Epithelial cell of proximal tubule (primary cell): ENCODE results near the gene GAB2. TPM values are rescaled to one million over a fixed set of nuclear protein-coding genes. Genes with fewer than 3 reads are reported as not detected.

Experiments used
- DNase-seq: peaks from one replicate; pipeline ENCODE4 v3.0.0-alpha.2; 2011; ENCODE audit warnings: low read depth
- H3K4me3 ChIP-seq: 2 replicates; pipeline ENCODE4 v1.5.1; 2011; ENCODE audit warnings: low read depth, mild to moderate bottlenecking, low read length
- CTCF ChIP-seq: conservative IDR thresholded peaks from 2 replicates; pipeline ENCODE4 v1.5.1; 2012; ENCODE audit warnings: low read depth, mild to moderate bottlenecking, low read length
- total RNA-seq: library from RNA; depleted of rRNA; stranded (reverse); fragments of >200 nt; gene quantifications from 2 replicates; pipeline ENCODE4 v1.2.3, GENCODE V29; 2015

The GAB2 gene
- total RNA-seq, 1 donor from 2014 or later, result 15.0 TPM

DNA sequence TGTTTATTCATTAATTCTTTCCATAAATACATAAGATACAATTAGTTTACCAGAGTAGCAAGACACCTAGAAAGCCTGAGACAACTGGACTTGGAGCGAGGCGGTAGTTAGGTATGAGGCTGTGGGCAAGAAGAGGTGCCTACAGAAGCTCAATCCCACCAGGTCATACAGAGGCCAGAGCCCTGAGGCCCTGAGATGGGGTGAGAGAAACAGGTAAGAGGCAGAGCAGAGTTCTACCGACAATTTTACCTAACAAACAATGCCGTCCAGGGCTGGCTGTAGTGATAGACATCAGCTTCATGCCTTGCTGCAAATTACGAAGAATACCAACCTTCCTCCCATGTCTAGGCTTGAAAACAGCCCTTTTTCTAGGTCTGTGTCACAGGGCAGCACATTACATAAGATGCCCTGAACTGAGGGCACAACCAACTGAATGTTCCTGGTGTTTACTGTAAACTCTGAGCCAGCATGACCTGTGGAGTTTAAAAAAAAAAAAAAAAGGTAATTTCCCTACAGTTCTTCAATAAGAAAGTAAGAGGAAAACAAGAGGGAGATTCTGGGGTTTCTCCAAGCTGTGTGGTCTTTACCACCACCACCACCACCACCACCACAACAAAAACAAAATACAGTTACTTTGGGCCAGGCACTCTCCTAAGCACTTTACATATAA is 105.8 kb downstream of the GAB2 start:
- H3K4me3 ChIP-seq, result no peak overlapping the region
- DNase-seq, result no peak
- no peak for TF ChIP-seq CTCF

GRCh38 chr11:78310500-78310909 is 107.1 kb downstream of the GAB2 start:
- no peak for TF ChIP-seq CTCF
- no peak for DNase-seq
- no peak overlapping the region for H3K4me3 ChIP-seq

DNA sequence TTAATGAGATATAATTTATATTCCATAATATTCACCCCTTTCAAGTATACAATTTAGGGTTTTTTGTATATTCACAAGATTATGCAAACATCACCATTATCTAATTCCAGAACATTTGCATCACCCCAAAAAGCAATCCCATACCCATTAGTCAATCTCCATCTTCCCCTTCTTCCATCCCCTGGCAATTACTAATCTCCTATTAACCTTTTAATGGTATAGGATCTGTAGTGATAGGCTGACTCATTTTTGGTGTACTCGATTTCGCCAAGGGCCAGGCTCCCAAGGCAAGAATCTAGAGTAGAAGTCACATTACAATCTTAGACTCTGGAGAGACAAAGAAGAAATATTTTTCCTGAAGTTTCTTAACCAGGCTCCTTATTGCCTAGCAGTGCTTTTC is 113.4 kb downstream of the GAB2 start:
- no peak overlapping the region for H3K4me3 ChIP-seq
- no peak for DNase-seq
- TF ChIP-seq CTCF, result no peak

DNA sequence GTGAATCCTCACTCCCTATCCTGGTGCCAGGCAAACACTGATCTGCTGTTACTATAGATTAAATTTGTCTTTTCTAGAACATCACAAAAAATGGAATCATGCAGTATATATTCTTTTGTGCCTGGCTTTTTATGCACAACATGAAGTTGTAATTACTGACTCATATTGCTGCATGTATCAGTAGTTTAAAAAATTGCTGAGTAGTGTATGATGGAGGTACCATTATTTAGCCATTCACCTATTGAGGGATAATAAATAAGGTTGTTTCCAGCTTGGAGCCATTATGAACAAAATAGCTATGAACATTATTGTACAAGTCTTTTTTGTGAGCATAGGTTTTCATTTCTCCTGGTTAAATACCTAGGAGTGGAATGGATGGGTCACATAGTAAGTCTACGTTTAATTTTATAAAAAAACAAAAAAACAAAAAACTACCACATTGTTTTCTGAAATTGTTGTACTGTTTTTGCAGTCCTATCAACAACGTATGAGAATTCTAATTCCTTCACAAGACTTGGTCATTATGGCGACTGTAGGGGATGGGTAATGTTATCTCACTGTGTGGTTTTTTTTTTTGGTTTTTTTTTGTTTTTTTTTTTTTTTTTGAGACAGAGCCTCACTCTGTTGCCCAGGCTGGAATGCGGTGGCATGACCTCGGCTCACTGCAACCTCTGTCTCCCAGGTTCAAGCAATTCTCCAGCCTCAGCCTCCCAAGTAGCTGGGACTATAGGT is 117.3 kb downstream of the GAB2 start:
- no peak for TF ChIP-seq CTCF
- no peak for DNase-seq
- H3K4me3 ChIP-seq, result no peak overlapping the region

GRCh38 chr11:78299000-78299710 is 118.5 kb downstream of the GAB2 start:
- DNase-seq, result no peak
- TF ChIP-seq CTCF, result no peak
- no peak overlapping the region for H3K4me3 ChIP-seq

DNA sequence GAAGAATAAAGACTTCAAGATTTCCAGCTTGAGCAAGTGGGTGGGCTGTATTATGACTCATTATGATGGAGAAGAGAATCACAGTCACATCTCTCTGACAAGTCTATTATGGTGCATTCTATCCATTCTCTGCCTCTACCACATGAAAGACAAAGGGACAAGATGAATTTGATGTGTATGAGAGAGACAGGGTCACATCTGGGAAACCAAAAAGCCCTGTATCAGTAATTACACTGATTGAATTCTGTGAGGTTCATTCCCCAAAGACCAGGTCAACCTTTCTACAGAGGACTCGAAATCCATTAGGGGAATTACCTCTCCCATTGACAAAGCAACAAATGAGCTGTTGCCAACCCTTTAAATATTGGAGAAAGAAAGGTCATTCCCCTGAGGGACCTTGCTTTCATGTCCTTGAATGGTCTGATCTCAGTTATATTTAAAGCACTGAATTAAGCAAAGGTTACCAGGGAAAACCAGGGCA is 119.3 kb downstream of the GAB2 start:
- H3K4me3 ChIP-seq, result no peak overlapping the region
- TF ChIP-seq CTCF, result no peak
- no peak for DNase-seq
